Smooth muscle cell (in vitro differentiated cells): ENCODE data around the gene PRC1. TPM values are rescaled to one million over a fixed set of nuclear protein-coding genes. Genes with fewer than 3 reads are reported as not detected.
A peak's percentile ranks its signal among the peaks of the same experiment; 100 is the strongest.

ENCODE experiments used
- DNase-seq: peaks from one replicate; lab custom pipeline; 2025; ENCODE audit not compliant: unreplicated experiment; lab: John Stamatoyannopoulos, UW
- H2AFZ ChIP-seq: fragments of 200-600 bp; sonication (generic); 2 replicates; pipeline ENCODE4 v1.6.0; 2016; ENCODE audit warnings: antibody characterized with exemption, low read depth, mild to moderate bottlenecking
- H3F3A ChIP-seq: fragments of 200-600 bp; sonication (generic); 2 replicates; pipeline ENCODE4 v1.6.0; 2017; ENCODE audit warnings: antibody characterized with exemption, low read depth
- H3K27ac ChIP-seq: fragments of 200-600 bp; sonication (generic); 2 replicates; pipeline ENCODE4 v1.5.1; 2016; ENCODE audit warnings: low read depth, mild to moderate bottlenecking
- H3K27me3 ChIP-seq: fragments of 200-600 bp; sonication (generic); 2 replicates; pipeline ENCODE4 v1.6.1; 2016; ENCODE audit warnings: low read depth, mild to moderate bottlenecking
- H3K36me3 ChIP-seq: fragments of 200-600 bp; sonication (generic); 2 replicates; pipeline ENCODE4 v1.5.1; 2016; ENCODE audit warnings: low read depth
- H3K4me1 ChIP-seq: fragments of 200-600 bp; sonication (generic); 2 replicates; pipeline ENCODE4 v1.5.1; 2016; ENCODE audit warnings: low read depth
- H3K4me2 ChIP-seq: fragments of 200-600 bp; sonication (generic); 2 replicates; pipeline ENCODE4 v1.6.0; 2016; ENCODE audit warnings: mild to moderate bottlenecking
- H3K4me3 ChIP-seq: fragments of 200-600 bp; sonication (generic); 2 replicates; pipeline ENCODE4 v1.5.1; 2016; ENCODE audit warnings: mild to moderate bottlenecking
- H3K79me2 ChIP-seq: fragments of 200-600 bp; sonication (generic); 2 replicates; pipeline ENCODE4 v1.6.0; 2016; ENCODE audit warnings: low read depth, mild to moderate bottlenecking
- H3K9ac ChIP-seq: fragments of 200-600 bp; sonication (generic); 2 replicates; pipeline ENCODE4 v1.6.0; 2016; ENCODE audit warnings: low read depth
- H3K9me3 ChIP-seq: fragments of 200-600 bp; sonication (generic); replicated peaks from 2 replicates; pipeline ENCODE4 v1.5.1; 2016; ENCODE audit warnings: low read depth
- H4K20me1 ChIP-seq: fragments of 200-600 bp; sonication (generic); 2 replicates; pipeline ENCODE4 v1.6.0; 2016; ENCODE audit warnings: low read depth
- WGBS: methylation state at CpG from one replicate; pipeline ENCODE4 v1.1.7; 2016; ENCODE audit warnings: low lambda C conversion rate; 5-methylcytosine and 5-hydroxymethylcytosine counted together
- polyA plus RNA-seq: library from polyadenylated mRNA; unstranded; fragments of >200 nt; fragmentation: Nextera tagmentation; extraction: Ambion mirVana; gene quantifications from 2 replicates; pipeline ENCODE4 v1.2.1, GENCODE V29; 2016
- total RNA-seq: library from RNA; depleted of rRNA; stranded (reverse); fragments of >200 nt; gene quantifications from 2 replicates; pipeline ENCODE4 v1.2.3, GENCODE V29; 2014
- TF ChIP-seq, protein P1 (sequence below): fragments of 200-600 bp; sonication (generic); IDR thresholded peaks from 2 replicates; pipeline ENCODE4 v1.5.1; 2017; ENCODE audit warnings: borderline replicate concordance, mild to moderate bottlenecking, antibody characterized with exemption; ENCODE audit not compliant: insufficient read depth, poor library complexity, severe bottlenecking

PRC1 gene
- total and polyA plus RNA-seq, 2 experiments from 2014 or later, result 20.4 to 32.3 TPM

- Histone ChIP-seq H3K4me3 (peak overlapping the region; percentile 82), H3K4me1 (peaks cover 6% of the 10 kb centered on the region), H3K79me2 (peaks cover 12% of the 10 kb centered on the region), H3K27ac (no peak overlapping the region), H3K9me3 (no peaks in the 10 kb centered on the region), H3K36me3 (no peaks in the 10 kb centered on the region), H3K4me2 (peak overlapping the region; percentile 97), H3K9ac (no peak overlapping the region), H2AFZ (peak overlapping the region; percentile 95), H4K20me1 (peaks cover 5% of the 10 kb centered on the region), H3F3A (peaks cover 4% of the 10 kb centered on the region), H3K27me3 (no peaks in the 10 kb centered on the region)
- DNase-seq, result peak; percentile 29
- TF ChIP-seq, protein P1, sequence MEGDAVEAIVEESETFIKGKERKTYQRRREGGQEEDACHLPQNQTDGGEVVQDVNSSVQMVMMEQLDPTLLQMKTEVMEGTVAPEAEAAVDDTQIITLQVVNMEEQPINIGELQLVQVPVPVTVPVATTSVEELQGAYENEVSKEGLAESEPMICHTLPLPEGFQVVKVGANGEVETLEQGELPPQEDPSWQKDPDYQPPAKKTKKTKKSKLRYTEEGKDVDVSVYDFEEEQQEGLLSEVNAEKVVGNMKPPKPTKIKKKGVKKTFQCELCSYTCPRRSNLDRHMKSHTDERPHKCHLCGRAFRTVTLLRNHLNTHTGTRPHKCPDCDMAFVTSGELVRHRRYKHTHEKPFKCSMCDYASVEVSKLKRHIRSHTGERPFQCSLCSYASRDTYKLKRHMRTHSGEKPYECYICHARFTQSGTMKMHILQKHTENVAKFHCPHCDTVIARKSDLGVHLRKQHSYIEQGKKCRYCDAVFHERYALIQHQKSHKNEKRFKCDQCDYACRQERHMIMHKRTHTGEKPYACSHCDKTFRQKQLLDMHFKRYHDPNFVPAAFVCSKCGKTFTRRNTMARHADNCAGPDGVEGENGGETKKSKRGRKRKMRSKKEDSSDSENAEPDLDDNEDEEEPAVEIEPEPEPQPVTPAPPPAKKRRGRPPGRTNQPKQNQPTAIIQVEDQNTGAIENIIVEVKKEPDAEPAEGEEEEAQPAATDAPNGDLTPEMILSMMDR, result peak; percentile 81
- 3% methylated on average over 19 of the region's 19 CpGs for WGBS
Measured at GRCh38 chr15:90934256-90934948, 59.9 kb downstream of the PRC1 start.

GRCh38 chr15:90933301-90933700 is 61.0 kb downstream of the PRC1 start:
- Histone ChIP-seq H2AFZ (no peak overlapping the region), H3K27me3 (no peaks in the 10 kb centered on the region), H3F3A (peaks cover 4% of the 10 kb centered on the region), H3K4me1 (peaks cover 6% of the 10 kb centered on the region), H3K79me2 (peaks cover 12% of the 10 kb centered on the region), H3K4me2 (no peak overlapping the region), H3K27ac (no peak overlapping the region), H4K20me1 (peaks cover 5% of the 10 kb centered on the region), H3K36me3 (no peaks in the 10 kb centered on the region), H3K9me3 (no peaks in the 10 kb centered on the region), H3K4me3 (no peak overlapping the region), H3K9ac (no peak overlapping the region)
- DNase-seq, result no peak
- TF ChIP-seq, protein P1, result no peak
- WGBS, result 67% methylated on average over 1 of the region's 1 CpG

GRCh38 chr15:90932660-90932991 is 61.7 kb downstream of the PRC1 start:
- Histone ChIP-seq H3K27ac (no peak overlapping the region), H3K9ac (no peak overlapping the region)

More at GRCh38 chr15:90932660-90932991, 61.7 kb downstream of the PRC1 start:
- Histone ChIP-seq H3K4me3 (peak overlapping the region; percentile 90), H3F3A (peaks cover 4% of the 10 kb centered on the region), H3K79me2 (peaks cover 12% of the 10 kb centered on the region), H3K36me3 (no peaks in the 10 kb centered on the region), H4K20me1 (peaks cover 5% of the 10 kb centered on the region), H3K4me2 (peak overlapping the region; percentile 99), H3K9me3 (no peaks in the 10 kb centered on the region), H2AFZ (peak overlapping the region; percentile 96), H3K27me3 (no peaks in the 10 kb centered on the region), H3K4me1 (peaks cover 6% of the 10 kb centered on the region)
- TF ChIP-seq, protein P1, result no peak
- DNase-seq, result no peak
- WGBS, result 23% methylated on average over 5 of the region's 5 CpGs
